SK-N-SH (cell line): ENCODE results near the gene DPF1.

Source experiments
- CTCF ChIP-seq: fragments of 200-600 bp; sonication (generic); IDR thresholded peaks from 2 replicates; pipeline ENCODE4 v1.6.1; 2017; ENCODE audit warnings: antibody characterized with exemption, mild to moderate bottlenecking, moderate library complexity
- JUND ChIP-seq: IDR thresholded peaks from 2 replicates; pipeline ENCODE4 v1.4.0; 2012
- MXI1 ChIP-seq: IDR thresholded peaks from 2 replicates; pipeline ENCODE4 v1.6.1; 2012; ENCODE audit warnings: mild to moderate bottlenecking, low read depth, low read length, improper control_type of control experiment
- RAD21 ChIP-seq: IDR thresholded peaks from 2 replicates; pipeline ENCODE4 v1.6.1; 2012; ENCODE audit warnings: mild to moderate bottlenecking, low read length
- RFX5 ChIP-seq: IDR thresholded peaks from 2 replicates; pipeline ENCODE4 v1.6.1; 2012; ENCODE audit warnings: mild to moderate bottlenecking, improper control_type of control experiment, low read length
- TAF1 ChIP-seq: IDR thresholded peaks from 2 replicates; pipeline ENCODE4 v1.6.1; 2012; ENCODE audit warnings: low read depth, mild to moderate bottlenecking, low read length, moderate library complexity, borderline replicate concordance

- TF ChIP-seq RFX5 = no peak
- no peak for TF ChIP-seq CTCF
- TF ChIP-seq RAD21 = no peak
- no peak for TF ChIP-seq MXI1
- no peak for TF ChIP-seq JUND
- TF ChIP-seq TAF1 = no peak
Observed at GRCh38 chr19:38228005-38228377, 4.0 kb upstream of the DPF1 start.
